Eye (tissue), 1 donor: ENCODE measurements around the gene SARDH.
"Not testable (repeated sequence)": the region's sequence is repeated elsewhere in the genome, so short reads cannot be mapped to it uniquely, and the experiment has no call there.

Experiments used
- DNase-seq: peaks from one replicate; pipeline ENCODE4 v3.0.0-alpha.2; 2015

The SARDH gene

GRCh38 chr9:133640580-133641395 is 97.4 kb downstream of the SARDH start:
- DNase-seq = no peak

DNA sequence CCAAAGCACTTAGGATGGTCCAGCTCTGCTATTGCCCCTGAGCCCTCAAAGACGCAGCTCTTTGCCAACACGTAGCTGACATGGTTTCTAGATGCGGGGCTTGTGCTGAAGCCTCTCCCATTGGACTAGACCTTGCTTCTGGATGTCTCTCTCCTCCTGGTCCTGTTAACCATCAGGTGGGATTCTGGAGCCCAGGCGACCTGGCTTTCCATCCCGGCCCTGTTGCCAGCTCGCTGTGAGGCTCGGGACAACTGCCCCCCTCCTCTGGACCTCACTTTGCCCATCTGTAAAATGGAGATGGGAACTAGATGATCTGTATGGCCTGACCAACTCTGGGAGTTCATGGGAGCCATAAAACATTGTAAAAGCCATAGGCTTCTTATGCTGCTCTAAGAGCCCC is 98.0 kb downstream of the SARDH start:
- no peak for DNase-seq

GRCh38 chr9:133639613-133640012 is 98.5 kb downstream of the SARDH start:
- no peak for DNase-seq

GRCh38 chr9:133638711-133639110 is 99.4 kb downstream of the SARDH start:
- no peak for DNase-seq

DNA sequence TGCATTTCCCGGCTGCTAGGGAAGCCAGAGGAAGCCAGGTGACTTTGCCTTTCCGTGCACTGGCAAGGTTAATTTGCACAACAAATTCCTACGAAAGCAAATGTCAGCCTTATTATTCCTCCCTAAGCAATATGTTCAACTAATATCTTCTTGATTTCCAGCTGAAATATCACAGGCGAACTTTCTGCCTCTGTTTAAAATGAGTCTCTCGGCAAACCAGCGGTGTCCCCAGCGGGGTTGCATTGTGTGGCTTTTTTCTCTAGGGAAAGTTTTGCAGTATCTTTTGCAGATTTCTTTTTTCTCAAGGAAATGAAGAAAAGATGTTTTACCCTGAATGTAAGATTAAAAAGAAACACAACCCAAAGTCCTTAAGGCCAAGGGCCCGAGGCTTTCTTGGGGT is 100.1 kb downstream of the SARDH start:
- no peak for DNase-seq

DNA sequence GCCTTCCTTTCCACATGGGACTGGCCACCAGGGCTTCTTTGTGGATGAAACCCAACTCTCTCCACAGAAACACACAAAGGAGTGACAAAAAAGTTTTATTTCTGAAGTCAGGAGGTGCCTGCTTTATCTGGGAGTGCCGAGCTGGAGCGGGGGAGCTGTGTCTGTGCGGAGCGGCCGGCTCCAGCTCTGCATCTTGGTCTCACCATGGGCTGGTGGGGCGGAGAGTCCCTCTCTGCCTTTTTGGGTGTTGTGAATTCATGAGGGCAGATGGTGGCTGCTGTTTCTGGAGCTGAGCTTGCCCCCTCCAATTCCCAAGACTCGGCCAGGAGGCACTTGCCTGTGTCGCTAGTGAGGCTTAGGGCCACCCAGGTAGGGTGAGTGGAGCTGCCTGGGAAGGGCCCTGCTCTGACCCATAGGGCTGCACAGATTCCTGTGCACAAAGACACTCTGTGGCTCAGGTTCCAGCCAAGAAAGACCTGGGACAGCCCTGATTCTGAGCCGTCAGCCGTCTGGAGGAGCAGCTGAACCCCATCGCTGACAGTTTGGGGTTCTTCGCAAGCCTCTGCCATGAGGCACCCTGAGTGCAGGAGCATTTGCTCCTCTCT is 100.6 kb downstream of the SARDH start:
- DNase-seq = no peak

- DNase-seq = no peak
Measured at GRCh38 chr9:133636902-133637301, 101.2 kb downstream of the SARDH start.

- peak; percentile 36 for DNase-seq
Measured at GRCh38 chr9:133635533-133636531, 102.3 kb downstream of the SARDH start, which contains the start of gene DBH. DBH (plus strand) TSS chr9:133636363; CDS start chr9:133636372, 9 bp downstream.

GRCh38 chr9:133635098-133635497 is 103.1 kb downstream of the SARDH start:
- DNase-seq = peak; percentile 52

DNA sequence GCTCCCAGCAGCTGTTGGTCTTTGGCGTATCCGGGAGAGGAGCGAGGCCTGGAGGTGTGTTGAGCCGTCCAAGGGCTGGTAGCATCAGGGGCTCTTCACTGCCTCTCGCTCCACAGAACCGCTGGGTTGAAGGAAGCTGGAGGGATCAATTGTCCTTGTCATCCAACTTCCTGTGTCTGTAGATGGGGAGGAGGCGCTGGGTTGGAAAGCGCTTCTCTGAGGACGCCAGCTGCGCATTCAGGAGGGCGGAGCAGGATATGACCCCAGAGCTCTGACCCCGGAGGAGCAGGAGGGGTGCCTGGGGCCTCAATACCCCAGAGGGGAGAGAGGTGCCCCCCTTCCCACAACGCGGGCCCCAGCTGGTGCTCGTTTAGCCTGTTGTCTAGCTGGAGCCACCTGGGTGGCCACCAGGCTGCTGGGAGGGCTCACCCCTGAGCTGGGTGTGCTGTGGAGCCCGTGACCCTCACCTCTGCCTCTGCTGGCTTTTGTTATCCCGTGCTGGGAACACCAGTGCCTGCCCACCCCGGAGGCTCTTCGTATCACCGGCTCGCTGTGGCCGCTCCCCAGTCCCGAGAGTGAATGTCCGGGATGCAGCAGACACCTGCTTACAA is 104.0 kb downstream of the SARDH start:
- DNase-seq = peak; percentile 85

DNA sequence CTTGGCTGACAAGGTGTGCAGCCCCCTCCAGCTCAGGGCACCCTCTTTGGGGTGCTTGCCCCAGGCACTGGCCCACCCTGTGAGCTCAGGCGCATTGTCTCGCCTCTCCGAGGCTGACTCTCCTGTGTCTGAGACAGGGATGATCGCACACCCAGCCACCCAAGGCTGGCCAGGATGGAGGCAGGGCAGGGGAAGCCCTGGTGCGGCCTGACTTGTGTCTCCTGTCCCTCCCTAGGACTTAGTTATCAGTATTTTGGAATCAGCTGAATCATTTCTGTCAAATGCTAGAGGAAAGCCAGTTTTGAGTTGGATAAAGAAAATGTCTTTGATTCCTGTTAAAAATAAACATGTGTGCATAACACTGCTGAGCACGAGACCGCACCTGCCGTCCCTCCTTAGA is 104.5 kb downstream of the SARDH start:
- no peak for DNase-seq

GRCh38 chr9:133632806-133633680 is 105.1 kb downstream of the SARDH start:
- DNase-seq = no peak

DNA sequence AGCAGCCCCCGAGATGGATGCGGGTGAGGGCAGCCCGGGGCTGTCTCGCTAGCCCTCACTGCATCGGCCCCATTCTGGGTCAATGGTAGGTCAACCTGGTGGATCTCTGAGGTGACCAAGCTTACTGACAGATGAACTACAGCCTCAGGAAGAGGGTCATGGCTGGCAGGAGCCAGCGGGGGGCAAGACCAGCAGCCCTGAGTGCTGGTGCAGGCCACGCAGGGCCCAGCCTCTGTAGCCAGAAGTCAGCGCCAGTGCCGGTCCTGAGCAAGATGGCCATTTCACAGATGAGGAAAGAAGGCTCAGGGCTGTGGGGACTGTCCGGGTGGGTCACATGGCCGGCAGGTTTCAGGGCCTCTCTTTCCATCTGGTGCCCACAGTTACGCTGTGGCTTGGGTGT is 107.0 kb downstream of the SARDH start:
- no peak for DNase-seq

GRCh38 chr9:133629221-133630110 is 108.7 kb downstream of the SARDH start:
- no peak for DNase-seq

DNA sequence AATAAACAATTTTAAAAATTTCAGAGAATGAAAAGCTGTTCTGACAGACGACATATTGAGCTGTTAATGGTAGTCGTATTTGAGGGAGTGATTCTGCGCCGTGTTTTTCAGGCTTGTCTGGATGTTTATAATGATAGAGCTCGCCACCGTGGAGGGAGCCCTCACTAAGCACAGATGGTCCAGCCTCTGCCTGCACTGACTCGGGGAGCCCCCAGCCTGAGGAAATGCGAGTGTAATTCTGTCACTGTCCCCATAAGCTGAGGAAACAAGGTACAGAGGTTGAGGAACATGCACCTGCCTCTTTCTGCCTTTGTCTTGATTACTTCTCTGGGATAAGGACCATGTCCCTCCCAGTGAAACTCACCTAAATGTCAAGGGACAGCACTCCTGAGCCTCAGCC is 109.4 kb downstream of the SARDH start:
- no peak for DNase-seq

GRCh38 chr9:133627341-133627740 is 110.8 kb downstream of the SARDH start:
- DNase-seq = no peak

DNA sequence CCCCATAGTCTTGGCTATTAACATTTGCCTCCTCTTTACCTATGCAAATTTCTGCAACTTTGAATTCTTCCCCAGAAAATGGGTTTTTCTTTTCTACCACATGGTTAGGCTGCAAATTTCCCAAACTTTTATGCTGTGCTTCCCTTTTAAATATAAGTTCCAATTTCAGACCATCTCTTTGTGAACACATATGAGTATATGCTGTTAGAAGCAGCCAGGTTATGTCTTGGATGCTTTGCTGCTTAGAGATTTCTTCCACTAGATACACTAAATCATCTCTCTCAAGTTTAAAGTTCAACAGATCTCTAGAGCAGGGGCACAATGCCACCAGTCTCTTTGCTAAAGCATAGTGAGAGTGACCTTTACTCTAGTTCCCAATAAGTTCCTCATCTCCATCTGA is 112.1 kb downstream of the SARDH start:
- not testable (repeated sequence) for DNase-seq

DNA sequence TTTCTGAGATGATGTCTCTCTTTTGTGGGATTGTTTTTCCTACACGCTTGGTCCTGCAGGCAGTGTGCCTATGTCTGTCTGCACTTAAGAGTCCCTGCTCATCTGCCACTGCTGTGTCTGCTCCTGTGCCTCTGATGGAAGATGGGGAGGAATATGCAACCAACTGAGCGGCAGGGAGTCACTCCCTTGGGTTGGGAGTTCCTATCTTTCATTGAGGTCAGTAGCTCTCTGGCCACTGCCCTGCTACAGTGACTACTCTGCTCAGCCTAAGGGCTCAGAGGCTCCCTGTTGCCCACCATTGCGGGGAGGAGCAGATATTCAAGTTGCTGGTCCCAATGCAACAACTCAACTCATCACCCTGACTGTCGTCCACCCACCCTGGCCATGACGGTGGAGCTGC is 115.6 kb downstream of the SARDH start:
- no peak for DNase-seq

DNA sequence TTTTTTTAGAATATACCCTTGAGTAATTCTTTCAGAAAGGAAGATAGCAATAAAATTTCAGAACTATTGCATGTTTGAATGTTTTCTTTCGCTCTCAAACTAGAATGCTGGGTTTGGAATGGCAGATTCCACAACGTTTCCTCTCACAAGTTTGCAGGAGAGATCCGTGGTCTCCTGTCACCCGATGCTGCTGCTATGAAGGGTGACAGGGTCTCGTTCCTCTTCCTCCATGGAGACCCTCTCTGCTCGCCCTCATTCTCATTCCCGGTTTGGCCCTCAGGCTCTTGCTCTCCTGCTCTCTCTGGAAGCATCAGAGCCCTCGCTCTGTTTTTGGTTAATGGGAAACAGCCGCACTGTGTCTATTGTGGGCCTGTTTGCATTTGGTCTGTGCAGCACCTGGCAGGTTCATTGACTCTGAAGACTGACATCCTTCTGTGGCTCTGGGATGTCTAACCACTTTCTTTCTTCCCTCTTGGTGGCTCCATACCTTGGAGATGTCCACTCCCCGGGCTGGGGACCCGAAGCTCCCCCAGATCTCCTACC is 116.4 kb downstream of the SARDH start:
- no peak for DNase-seq

DNA sequence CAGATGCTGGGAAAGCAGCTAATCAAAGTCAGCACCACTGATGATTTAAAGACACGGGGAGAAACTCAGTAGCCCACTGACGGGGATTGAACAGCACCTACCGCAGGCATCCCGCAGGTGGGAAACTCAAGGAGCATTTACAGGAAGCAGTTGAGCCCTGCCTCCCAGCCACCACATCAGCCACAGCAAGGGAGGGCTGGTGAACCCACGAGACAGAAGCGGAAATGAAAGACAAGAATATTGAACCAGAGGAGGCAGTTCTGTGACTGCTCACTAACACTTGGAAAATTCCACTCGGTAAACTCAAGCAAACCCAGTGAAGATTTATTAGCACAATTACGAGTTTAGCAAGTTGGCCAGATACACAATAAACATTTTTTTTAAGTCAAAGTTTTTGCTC is 118.4 kb downstream of the SARDH start:
- DNase-seq = no peak
